ENCODE data around the gene FGD5. TPM values are rescaled to one million over a fixed set of nuclear protein-coding genes. Genes with fewer than 3 reads are reported as not detected.

FGD5 gene
- total RNA-seq, 1 donor from 2014 or later, result 294 TPM

DNA sequence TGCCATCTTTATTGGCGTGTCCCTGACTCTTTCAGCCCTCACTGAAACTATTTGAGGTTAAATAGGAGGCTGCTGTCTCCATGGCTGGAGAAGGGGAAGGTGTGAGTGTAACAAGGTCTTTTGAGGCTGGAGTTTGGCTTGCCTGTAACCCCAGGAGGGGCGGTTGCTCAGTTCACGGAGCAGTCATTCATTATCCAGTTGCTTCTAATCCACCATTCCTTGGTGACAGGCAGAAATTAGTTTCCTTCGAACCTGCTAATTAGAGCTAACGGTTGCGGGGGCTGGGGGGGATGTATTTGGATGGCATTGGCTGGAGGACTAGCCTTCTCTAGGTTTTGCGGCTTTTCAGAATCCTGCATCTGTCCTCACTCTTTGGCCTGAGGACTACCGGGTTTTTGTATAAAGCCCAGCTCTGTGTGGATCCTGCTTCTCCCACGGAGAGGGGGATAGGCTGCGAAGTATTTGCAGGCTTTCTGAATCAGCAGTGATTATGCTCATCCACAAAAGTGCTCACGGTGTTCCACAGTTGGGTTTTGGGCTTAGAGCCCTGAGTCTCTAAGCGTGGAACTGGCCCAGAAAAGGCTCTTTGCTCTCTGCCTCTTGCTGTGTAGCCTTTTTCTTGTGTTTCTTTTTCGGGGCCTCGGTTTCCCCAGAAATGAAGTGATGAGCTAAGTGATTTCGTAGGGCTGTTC lies 18.6 kb downstream of the FGD5 start:
- DNase-seq (ENCODE audit: low spot score), result no peak
- Mint-ChIP-seq H3K27ac (ENCODE audit: unreplicated experiment) (peak overlapping the region; percentile 55), H3K9me3 (ENCODE audit: unreplicated experiment) (no peaks in the 10 kb centered on the region), H3K4me3 (ENCODE audit: unreplicated experiment) (peak overlapping the region; percentile 65), H3K27me3 (ENCODE audit: unreplicated experiment) (peaks cover 8% of the 10 kb centered on the region), H3K36me3 (ENCODE audit: low read depth, unreplicated experiment) (peaks cover 49% of the 10 kb centered on the region), H3K4me1 (ENCODE audit: unreplicated experiment) (peaks cover 80% of the 10 kb centered on the region)
- TF ChIP-seq, protein P1, sequence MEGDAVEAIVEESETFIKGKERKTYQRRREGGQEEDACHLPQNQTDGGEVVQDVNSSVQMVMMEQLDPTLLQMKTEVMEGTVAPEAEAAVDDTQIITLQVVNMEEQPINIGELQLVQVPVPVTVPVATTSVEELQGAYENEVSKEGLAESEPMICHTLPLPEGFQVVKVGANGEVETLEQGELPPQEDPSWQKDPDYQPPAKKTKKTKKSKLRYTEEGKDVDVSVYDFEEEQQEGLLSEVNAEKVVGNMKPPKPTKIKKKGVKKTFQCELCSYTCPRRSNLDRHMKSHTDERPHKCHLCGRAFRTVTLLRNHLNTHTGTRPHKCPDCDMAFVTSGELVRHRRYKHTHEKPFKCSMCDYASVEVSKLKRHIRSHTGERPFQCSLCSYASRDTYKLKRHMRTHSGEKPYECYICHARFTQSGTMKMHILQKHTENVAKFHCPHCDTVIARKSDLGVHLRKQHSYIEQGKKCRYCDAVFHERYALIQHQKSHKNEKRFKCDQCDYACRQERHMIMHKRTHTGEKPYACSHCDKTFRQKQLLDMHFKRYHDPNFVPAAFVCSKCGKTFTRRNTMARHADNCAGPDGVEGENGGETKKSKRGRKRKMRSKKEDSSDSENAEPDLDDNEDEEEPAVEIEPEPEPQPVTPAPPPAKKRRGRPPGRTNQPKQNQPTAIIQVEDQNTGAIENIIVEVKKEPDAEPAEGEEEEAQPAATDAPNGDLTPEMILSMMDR (IDR thresholded peaks at IDR 0.05; ENCODE audit: unreplicated experiment), result no peak

- no peak for DNase-seq (ENCODE audit: low spot score)
- peak overlapping the region; percentile 55 for H3K27ac Mint-ChIP-seq (ENCODE audit: unreplicated experiment)
- peaks cover 8% of the 10 kb centered on the region for H3K27me3 Mint-ChIP-seq (ENCODE audit: unreplicated experiment)
- H3K4me1 Mint-ChIP-seq (ENCODE audit: unreplicated experiment), result peaks cover 80% of the 10 kb centered on the region
- TF ChIP-seq, protein P1 (IDR thresholded peaks at IDR 0.05; ENCODE audit: unreplicated experiment), result no peak
- no peak overlapping the region for H3K4me3 Mint-ChIP-seq (ENCODE audit: unreplicated experiment)
- H3K36me3 Mint-ChIP-seq (ENCODE audit: low read depth, unreplicated experiment), result peaks cover 44% of the 10 kb centered on the region
- H3K9me3 Mint-ChIP-seq (ENCODE audit: unreplicated experiment), result no peaks in the 10 kb centered on the region
Observed at GRCh38 chr3:14837878-14838258, 19.1 kb downstream of the FGD5 start.

- H3K36me3 Mint-ChIP-seq (ENCODE audit: low read depth, unreplicated experiment), result peaks cover 31% of the 10 kb centered on the region
Observed at GRCh38 chr3:14839236-14839635, 20.5 kb downstream of the FGD5 start.

DNA sequence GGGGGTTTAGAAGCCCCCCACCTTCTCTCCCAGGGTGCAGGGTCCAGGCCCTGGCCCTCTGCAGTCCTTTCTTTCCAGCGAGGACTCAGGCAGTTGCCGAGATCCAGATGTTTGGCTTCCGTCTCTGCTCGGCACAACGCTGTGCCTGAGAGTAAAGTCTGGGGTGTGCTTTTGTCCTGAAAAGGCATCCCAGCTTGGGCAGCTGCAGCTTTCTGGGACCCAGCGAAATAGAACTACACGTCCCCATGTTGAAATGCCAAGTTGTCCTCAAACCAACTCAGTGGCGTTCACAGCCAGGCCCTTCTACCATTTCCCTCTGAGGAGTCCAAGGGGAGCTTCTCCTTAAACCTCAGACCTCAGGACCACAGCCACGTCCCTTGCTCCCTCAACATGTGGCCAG lies 23.1 kb downstream of the FGD5 start:
- Mint-ChIP-seq H3K27ac (ENCODE audit: unreplicated experiment) (no peak overlapping the region), H3K4me1 (ENCODE audit: unreplicated experiment) (peaks cover 76% of the 10 kb centered on the region), H3K4me3 (ENCODE audit: unreplicated experiment) (no peak overlapping the region), H3K27me3 (ENCODE audit: unreplicated experiment) (peaks cover 6% of the 10 kb centered on the region), H3K36me3 (ENCODE audit: low read depth, unreplicated experiment) (peaks cover 17% of the 10 kb centered on the region), H3K9me3 (ENCODE audit: unreplicated experiment) (no peaks in the 10 kb centered on the region)
- no peak for DNase-seq (ENCODE audit: low spot score)
- TF ChIP-seq, protein P1 (IDR thresholded peaks at IDR 0.05; ENCODE audit: unreplicated experiment), result no peak

More at GRCh38 chr3:14839236-14839635, 20.5 kb downstream of the FGD5 start:
- DNase-seq (ENCODE audit: low spot score), result no peak
- Mint-ChIP-seq H3K27me3 (ENCODE audit: unreplicated experiment) (peaks cover 8% of the 10 kb centered on the region), H3K27ac (ENCODE audit: unreplicated experiment) (peak overlapping the region; percentile 55), H3K9me3 (ENCODE audit: unreplicated experiment) (no peaks in the 10 kb centered on the region), H3K4me3 (ENCODE audit: unreplicated experiment) (no peak overlapping the region), H3K4me1 (ENCODE audit: unreplicated experiment) (peaks cover 76% of the 10 kb centered on the region)
- TF ChIP-seq, protein P1 (IDR thresholded peaks at IDR 0.05; ENCODE audit: unreplicated experiment), result no peak

DNA sequence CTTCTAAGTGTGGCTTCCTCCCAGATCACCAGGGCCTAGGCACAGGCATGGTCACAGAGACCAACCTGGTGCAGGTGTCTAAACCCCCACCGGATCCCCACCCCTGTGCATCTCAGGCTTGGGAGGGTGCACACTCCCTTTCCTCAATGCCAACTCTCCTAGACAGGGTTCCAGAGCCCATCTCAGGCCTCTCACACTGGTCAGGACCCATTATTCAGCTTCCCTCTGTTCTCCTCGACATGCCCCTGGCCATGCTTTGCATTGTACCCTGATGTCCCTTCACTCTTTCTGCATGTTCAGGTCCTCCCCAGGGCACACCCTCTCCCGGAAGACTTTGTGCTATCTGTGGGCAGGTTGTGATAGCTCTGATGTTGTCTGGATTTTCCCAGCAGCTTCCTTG lies 23.5 kb downstream of the FGD5 start:
- peak overlapping the region; percentile 85 for H3K4me3 Mint-ChIP-seq (ENCODE audit: unreplicated experiment)
- H3K27me3 Mint-ChIP-seq (ENCODE audit: unreplicated experiment), result peaks cover 7% of the 10 kb centered on the region
- H3K27ac Mint-ChIP-seq (ENCODE audit: unreplicated experiment), result no peak overlapping the region
- peaks cover 17% of the 10 kb centered on the region for H3K36me3 Mint-ChIP-seq (ENCODE audit: low read depth, unreplicated experiment)
- TF ChIP-seq, protein P1 (IDR thresholded peaks at IDR 0.05; ENCODE audit: unreplicated experiment), result no peak
- no peak for DNase-seq (ENCODE audit: low spot score)
- peaks cover 76% of the 10 kb centered on the region for H3K4me1 Mint-ChIP-seq (ENCODE audit: unreplicated experiment)
- no peaks in the 10 kb centered on the region for H3K9me3 Mint-ChIP-seq (ENCODE audit: unreplicated experiment)

Measured in endothelial cell (in vitro differentiated cells).